H7 (cell line): ENCODE measurements around the gene COL5A2. TPM values are rescaled to one million over a fixed set of nuclear protein-coding genes. Genes with fewer than 3 reads are reported as not detected.

Experiments
- DNase-seq: peaks from one replicate; pipeline ENCODE4 v3.0.0; 2012
- H3K27me3 ChIP-seq: 2 replicates; pipeline ENCODE4 v1.6.0; 2011; ENCODE audit warnings: mild to moderate bottlenecking, low read length; ENCODE audit not compliant: control insufficient read depth, insufficient read depth
- H3K36me3 ChIP-seq: replicated peaks from 2 replicates; pipeline ENCODE4 v1.5.1; 2011; ENCODE audit warnings: low read length; ENCODE audit not compliant: control insufficient read depth, insufficient read depth
- H3K4me3 ChIP-seq: 2 replicates; pipeline ENCODE4 v1.5.1; 2011; ENCODE audit warnings: low read depth, mild to moderate bottlenecking, control low read depth, low read length, moderate library complexity; ENCODE audit not compliant: insufficient read depth
- total RNA-seq: library from RNA; depleted of rRNA; stranded (reverse); fragments of >200 nt; shearing (Covaris generic); gene quantifications from 2 replicates; pipeline ENCODE4 v1.2.3, GENCODE V29; 2014

The COL5A2 gene
- total RNA-seq, 1 experiment from 2014 or later, result 149 TPM

DNA sequence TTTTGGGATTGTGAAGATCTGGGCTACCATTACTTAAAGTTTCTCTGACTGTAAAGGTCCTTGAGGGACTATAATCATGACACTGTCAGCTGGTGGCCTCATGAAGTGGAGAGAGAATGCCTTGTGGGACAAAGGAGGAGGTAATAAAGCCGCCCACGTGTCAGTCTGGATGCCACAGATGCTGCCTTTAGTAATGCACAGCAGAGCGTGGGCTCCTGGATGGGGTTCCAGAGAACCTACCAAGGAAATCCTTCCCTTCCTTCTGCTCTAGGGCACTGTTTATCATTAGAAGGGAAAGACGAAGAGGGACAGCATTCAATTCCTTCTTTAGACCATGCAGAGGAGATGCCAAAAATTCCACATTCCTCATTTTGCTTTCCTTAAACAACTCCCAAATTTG lies 63.5 kb downstream of the COL5A2 start:
- no peaks in the 10 kb centered on the region for H3K36me3 ChIP-seq
- no peak for DNase-seq
- H3K4me3 ChIP-seq, result no peak overlapping the region
- no peaks in the 10 kb centered on the region for H3K27me3 ChIP-seq

DNA sequence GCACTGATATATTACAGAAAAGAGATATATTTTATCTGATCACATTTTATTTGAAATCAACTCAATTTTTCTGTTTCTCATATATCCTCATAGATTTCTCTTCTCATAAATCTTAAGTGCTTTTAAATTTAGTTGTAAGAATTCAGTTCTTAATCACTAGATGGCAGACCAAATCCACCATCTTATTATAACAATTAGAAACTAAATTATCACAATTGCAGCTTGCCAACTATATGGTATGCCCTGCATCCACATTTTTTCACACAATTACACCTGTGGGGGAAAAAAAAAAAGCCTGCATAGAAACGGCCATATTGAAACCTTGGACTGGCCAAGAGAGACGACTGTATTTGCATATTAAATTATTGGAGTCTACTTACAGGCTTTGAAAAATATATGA lies 64.4 kb downstream of the COL5A2 start:
- Histone ChIP-seq H3K27me3 (no peaks in the 10 kb centered on the region), H3K4me3 (no peak overlapping the region), H3K36me3 (no peaks in the 10 kb centered on the region)
- no peak for DNase-seq

DNA sequence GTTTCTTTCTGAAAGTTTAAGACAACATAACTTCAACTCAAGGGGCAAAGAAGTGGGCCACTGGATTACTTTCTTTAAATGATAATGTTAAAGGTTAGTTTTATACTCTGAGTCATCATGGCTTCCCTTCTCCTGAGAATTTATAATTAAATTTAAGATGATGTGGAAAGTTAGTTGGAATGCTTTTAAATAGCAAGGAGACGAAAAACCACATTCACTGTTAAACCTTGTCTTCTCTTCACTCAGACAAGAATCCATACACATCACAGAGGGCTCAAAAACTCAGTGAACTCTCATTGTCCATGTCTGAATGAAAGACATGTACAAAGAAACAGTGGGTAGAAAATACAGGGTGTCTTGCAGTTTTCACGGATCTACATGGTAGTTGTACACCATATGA lies 65.6 kb downstream of the COL5A2 start:
- H3K4me3 ChIP-seq, result no peak overlapping the region
- H3K36me3 ChIP-seq, result no peaks in the 10 kb centered on the region
- H3K27me3 ChIP-seq, result no peaks in the 10 kb centered on the region
- no peak for DNase-seq

- DNase-seq, result no peak
- Histone ChIP-seq H3K4me3 (no peak overlapping the region), H3K27me3 (no peaks in the 10 kb centered on the region)
Measured at GRCh38 chr2:189111063-189111715, 68.4 kb downstream of the COL5A2 start.

DNA sequence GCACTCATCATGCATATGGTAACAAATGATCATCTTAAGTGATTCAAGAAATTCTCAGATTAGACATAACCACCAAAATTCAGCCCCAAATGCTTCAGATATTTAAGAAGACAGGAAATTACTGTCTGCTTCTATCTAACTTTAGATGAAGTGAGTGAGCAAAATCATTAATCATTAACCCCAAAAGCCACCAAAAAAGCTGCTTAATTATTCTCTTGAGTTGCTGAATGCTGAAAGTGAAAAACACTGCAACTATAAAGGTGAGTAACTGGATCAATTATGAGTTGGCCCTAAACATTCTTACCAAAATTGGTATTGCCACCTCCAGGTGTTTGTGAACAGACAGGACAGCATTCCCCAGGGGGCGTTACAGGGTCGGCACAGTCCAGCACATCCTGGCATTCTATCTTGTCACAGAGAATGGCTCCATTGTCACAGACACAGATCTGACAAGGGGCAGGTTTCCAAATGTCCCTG lies 69.6 kb downstream of the COL5A2 start:
- Histone ChIP-seq H3K27me3 (no peaks in the 10 kb centered on the region), H3K4me3 (no peak overlapping the region), H3K36me3 (no peaks in the 10 kb centered on the region)
- no peak for DNase-seq

More at GRCh38 chr2:189111063-189111715, 68.4 kb downstream of the COL5A2 start:
- no peaks in the 10 kb centered on the region for H3K36me3 ChIP-seq

GRCh38 chr2:189104934-189105333 lies 74.6 kb downstream of the COL5A2 start:
- no peak for DNase-seq
- no peaks in the 10 kb centered on the region for H3K27me3 ChIP-seq
- no peaks in the 10 kb centered on the region for H3K36me3 ChIP-seq
- no peak overlapping the region for H3K4me3 ChIP-seq

GRCh38 chr2:189102735-189103134 lies 76.8 kb downstream of the COL5A2 start:
- no peak for DNase-seq

GRCh38 chr2:189097934-189098333 lies 81.6 kb downstream of the COL5A2 start:
- no peaks in the 10 kb centered on the region for H3K36me3 ChIP-seq
- DNase-seq, result no peak
- no peaks in the 10 kb centered on the region for H3K27me3 ChIP-seq
- H3K4me3 ChIP-seq, result no peak overlapping the region

More at GRCh38 chr2:189102735-189103134, 76.8 kb downstream of the COL5A2 start:
- no peaks in the 10 kb centered on the region for H3K27me3 ChIP-seq
- H3K36me3 ChIP-seq, result no peaks in the 10 kb centered on the region
- H3K4me3 ChIP-seq, result no peak overlapping the region

DNA sequence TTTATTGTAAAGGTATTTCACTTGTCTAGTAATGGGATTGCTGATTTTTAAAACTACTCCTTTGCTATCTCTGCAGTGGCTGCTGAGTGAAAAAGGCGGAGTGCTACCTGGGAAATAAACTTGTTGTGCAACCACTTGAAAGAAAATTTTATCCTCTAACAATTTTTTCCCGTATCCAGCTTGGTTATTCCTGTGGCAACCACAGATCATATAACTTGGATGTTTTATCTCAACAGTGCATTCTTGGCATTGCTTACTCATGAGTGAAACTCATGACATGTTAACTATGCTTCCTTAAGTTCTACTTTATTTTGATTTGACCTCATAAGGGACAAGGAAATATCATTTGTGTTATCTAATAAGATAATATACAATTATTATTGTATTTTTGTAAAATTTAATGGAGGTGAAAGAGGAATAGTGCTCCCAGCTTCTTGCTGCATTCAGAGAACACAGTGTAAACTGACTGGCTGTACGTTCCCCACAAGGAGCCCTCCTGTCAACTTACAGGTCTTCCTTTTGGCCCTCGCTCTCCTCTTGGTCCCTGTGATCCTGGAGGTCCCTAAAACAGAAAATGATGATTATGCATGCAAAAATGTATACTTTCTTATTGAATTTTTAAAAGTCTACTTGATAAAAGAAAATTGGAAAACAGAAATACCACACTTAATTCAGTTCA lies 82.7 kb downstream of the COL5A2 start:
- DNase-seq, result no peak
- H3K4me3 ChIP-seq, result no peak overlapping the region
- no peaks in the 10 kb centered on the region for H3K36me3 ChIP-seq
- H3K27me3 ChIP-seq, result no peaks in the 10 kb centered on the region

DNA sequence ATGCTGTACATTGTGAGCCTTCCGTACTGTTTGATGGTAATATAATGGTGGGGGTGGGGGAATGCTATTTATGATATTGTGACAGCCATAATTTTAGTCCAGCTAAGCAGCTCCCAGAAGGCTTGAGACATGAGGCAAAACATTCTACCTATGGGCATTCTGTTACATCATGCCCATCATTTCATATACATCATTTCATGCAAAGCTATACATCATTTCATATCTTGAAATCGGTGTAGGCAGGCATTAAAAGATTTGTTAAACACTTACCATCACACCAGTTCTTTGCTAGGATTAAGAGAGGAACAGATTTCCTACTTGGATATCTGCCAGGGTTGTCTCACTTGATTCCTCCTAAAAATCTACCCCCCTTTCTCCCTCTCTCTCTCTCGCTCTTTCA lies 84.5 kb downstream of the COL5A2 start:
- Histone ChIP-seq H3K4me3 (no peak overlapping the region), H3K36me3 (no peaks in the 10 kb centered on the region), H3K27me3 (no peaks in the 10 kb centered on the region)
- DNase-seq, result no peak

DNA sequence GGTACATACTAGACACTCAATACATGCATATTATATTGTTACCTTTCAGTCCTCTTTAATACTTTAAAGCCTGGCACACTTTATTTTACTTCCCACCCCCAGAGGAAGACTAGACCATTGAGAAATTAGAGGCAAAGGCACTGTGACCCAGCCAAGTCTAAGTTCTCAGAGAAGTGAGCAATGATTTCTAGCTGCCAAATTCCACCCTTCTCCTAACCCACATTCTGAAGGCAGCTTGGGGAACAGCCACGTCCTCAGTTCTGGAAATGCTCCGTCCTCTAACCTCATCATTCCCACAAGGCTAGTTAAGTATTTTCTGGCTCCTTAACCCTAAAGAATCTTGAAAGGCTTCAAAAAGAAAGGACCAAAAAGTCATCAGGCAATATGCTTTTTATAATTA lies 86.6 kb downstream of the COL5A2 start:
- Histone ChIP-seq H3K4me3 (no peak overlapping the region), H3K36me3 (no peaks in the 10 kb centered on the region), H3K27me3 (no peaks in the 10 kb centered on the region)
- no peak for DNase-seq

DNA sequence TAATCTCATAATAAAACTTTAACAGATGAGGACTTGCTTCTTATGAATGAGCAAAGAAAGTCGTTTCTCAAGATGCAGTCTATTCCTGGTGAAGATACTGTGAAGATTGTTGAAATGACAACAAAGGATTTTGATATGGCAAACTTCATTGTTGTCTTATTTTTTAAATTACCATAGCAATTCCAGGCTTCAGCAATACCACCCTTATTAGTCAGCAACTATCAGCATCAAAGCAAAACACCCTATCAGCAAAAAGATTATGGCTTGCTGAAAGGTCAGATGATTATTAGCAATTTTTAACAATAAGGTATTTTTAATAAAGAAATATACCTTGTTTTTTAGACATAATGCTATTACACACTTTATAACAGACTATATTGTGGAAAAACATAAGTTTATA lies 88.3 kb downstream of the COL5A2 start:
- H3K4me3 ChIP-seq, result no peak overlapping the region
- H3K27me3 ChIP-seq, result no peaks in the 10 kb centered on the region
- H3K36me3 ChIP-seq, result no peaks in the 10 kb centered on the region; the same call in 1 of the 2 replicates
- no peak for DNase-seq

DNA sequence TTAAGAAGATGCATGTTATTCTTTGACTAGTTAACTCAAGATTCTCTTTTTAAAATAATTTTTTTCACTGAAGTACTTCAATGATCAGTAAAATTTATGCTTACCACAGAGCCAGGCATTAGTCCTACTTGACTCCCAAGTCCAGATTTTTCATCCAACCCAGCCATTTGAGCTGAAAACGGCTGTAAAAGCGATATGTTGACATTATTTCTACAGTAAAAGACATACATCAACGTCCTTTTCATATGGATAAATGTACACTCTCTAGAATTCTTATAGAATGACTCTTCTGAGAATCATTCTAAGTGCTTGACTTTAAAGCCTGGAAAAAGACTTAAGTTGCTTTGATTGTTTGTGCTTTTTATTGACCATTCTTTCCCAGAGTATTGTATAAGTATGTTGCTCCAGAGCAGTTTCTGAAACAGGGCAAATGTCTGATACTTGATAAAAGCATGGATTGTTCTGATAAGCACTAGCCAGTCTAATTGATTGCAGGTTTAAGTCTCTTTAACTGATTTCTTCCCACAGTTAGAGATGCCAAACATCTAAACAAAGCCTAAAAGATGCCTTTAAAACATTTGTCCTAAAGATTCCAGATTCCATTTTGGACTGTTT lies 90.9 kb downstream of the COL5A2 start:
- Histone ChIP-seq H3K36me3 (no peaks in the 10 kb centered on the region; the same call in 1 of the 2 replicates), H3K27me3 (no peaks in the 10 kb centered on the region)

DNA sequence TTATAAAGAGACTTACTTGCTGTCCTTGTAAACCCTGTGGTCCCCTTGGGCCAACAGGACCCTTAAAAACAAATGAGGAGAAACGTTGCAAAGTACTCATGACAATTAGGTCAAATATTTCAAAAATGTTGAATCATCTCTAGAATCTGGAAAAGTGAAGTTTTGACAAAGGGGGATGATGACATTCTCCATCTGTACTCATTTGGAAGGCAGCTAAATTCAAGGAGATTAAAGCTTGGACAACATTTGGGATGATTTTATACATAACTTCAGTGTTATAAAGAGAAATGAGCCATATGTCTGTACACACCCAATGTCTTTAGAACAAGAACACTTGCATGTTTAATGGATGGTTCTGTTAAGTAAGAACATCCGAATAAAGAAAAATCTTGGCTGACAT lies 92.9 kb downstream of the COL5A2 start:
- no peak for DNase-seq
- H3K36me3 ChIP-seq, result no peaks in the 10 kb centered on the region; the same call in 1 of the 2 replicates
- no peaks in the 10 kb centered on the region for H3K27me3 ChIP-seq
- no peak overlapping the region for H3K4me3 ChIP-seq

More for the DNA sequence above, 90.9 kb downstream of the COL5A2 start:
- no peak overlapping the region for H3K4me3 ChIP-seq
- no peak for DNase-seq

DNA sequence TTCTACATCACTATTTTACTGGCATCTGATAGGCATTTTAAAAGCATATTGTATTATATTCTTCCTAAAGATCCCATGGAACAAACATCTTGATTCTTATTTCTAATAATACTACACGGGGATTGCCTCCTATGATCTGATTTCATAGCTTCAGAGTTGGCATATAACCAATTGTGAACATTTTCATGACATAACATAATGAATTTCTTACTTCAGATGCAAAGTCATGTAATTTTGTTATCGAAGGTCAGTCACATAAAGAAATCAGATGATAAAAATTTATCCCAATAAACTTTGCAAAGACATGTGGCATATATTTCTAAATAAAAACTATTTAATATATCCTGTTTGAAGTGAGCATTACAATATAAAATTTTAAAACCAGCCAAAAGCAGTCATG lies 93.3 kb downstream of the COL5A2 start:
- DNase-seq, result no peak
- Histone ChIP-seq H3K27me3 (no peaks in the 10 kb centered on the region), H3K4me3 (no peak overlapping the region), H3K36me3 (no peaks in the 10 kb centered on the region; the same call in 1 of the 2 replicates)
